Vein endothelial cell (primary cell): ENCODE data around the gene CHKA. TPM values are rescaled to one million over a fixed set of nuclear protein-coding genes. Genes with fewer than 3 reads are reported as not detected.

Source experiments
- small RNA-seq: library from RNA; depleted of rRNA; stranded (forward); fragments of <200 nt; gene quantifications from one replicate; pipeline ENCODE3, GENCODE V24; 2012
- total RNA-seq: library from RNA; depleted of rRNA; stranded (reverse); fragments of >200 nt; gene quantifications from 2 replicates; pipeline ENCODE4 v1.2.3, GENCODE V29; 2012

The CHKA gene
- total RNA-seq, result 18.0 and 24.6 TPM in 2 replicates

GRCh38 chr11:68121067-68121899 is at the start of gene CHKA:
TSS of gene CHKA (minus strand) at chr11:68121388. CDS start at chr11:68121177, 211 bp downstream.

DNA sequence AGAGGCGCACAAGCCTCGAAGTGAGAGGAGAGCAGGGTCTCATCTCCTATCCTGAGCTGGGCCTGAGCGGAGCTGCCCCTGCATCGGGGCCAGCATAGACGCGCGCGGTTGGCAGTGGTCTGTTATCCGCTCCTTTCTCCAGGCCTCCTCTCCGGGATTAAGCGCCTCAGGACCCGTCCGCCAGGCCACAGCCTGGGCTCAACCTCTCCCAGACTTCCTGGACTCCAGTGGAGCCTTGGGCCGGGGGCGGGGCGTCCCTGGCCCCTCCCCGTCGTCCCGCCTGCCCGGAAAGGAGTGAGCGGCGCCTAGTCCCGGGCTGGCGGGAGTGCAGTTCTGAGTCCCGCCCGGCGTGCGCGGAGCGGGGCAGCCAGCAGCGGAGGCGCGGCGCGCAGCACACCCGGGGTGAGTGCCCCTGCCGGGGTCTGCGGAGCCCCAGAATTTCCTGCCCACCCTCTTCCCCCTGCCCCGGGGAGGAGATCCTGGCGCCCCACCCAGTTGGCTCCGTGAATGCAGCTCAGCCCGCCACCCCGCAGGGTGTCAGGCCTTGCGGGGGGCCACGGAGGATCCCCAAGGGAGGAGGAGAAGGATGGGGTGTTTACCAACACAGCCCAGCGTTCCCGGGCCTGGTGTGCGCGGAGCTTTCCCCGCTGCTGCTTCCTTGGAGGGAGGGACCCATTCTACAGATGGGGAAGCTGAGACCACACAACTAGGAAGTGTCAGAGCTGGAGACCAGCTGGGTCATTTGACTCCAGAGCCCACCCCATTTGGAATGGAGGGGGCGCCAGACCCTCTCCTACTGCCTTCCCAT is 82.3 kb downstream of the CHKA start, which contains the start of gene TCIRG1:
Gene TCIRG1 (plus strand): TSS at position 308 of the 808 bp plus-strand sequence. CDS start 2,247 bp downstream, outside the sequence.

GRCh38 chr11:68030318-68031143 is 90.7 kb downstream of the CHKA start, which contains the start of gene NDUFS8:
TSS of gene NDUFS8 (plus strand) at chr11:68030681. CDS start at chr11:68032152, 1,471 bp downstream.

GRCh38 chr11:68010090-68011041 is 110.8 kb downstream of the CHKA start, which contains the start of gene ALDH3B1:
TSS of gene ALDH3B1 (plus strand) at chr11:68010327. CDS start at chr11:68015298, 4,971 bp downstream.

GRCh38 chr11:68003846-68004550 is 117.2 kb downstream of the CHKA start, which contains the start of gene UNC93B1:
TSS of gene UNC93B1 (minus strand) at chr11:68004097. CDS start at chr11:68004043, 54 bp downstream.

Small RNA genes within 50 kb of the gene (small RNA-seq; reads per million reads assigned to genes)
- gene MIR6753, result not detected

Other genes with a start within 250 kb of the CHKA start
- gene UNC93B1, start 117.3 kb downstream of the CHKA start, total RNA-seq, result 15.8 and 24.5 TPM in 2 replicates
- 0.67 and 2.0 TPM in 2 replicates for gene ALDH3B1, start 111.1 kb downstream of the CHKA start, total RNA-seq
- 65.5 and 84.6 TPM in 2 replicates for gene NDUFS8, start 90.7 kb downstream of the CHKA start, total RNA-seq
- 90.3 and 128 TPM in 2 replicates for gene TCIRG1, start 82.4 kb downstream of the CHKA start, total RNA-seq
- gene KMT5B, start 91.9 kb upstream of the CHKA start, total RNA-seq, result 27.4 and 28.1 TPM in 2 replicates
- 13.3 and 18.0 TPM in 2 replicates for gene C11orf24, start 150.6 kb upstream of the CHKA start, total RNA-seq
- 34.6 and 67.3 TPM in 2 replicates for gene LRP5, start 191.2 kb upstream of the CHKA start, total RNA-seq